ENCODE results near the gene GAA. TPM values are rescaled to one million over a fixed set of nuclear protein-coding genes. Genes with fewer than 3 reads are reported as not detected.

GAA gene
- total and polyA plus RNA-seq, 12 donors: 5.6 to 170 (median 90.5) TPM

GRCh38 chr17:80102664-80103448 is 1.5 kb downstream of the GAA start:
- WGBS, 4 donors: 85 to 90% (median 88%) methylated on average over 15 of the region's 15 CpGs
- H3K4me3 ChIP-seq: peak overlapping the region in 1 of 4 donors; percentile 84

DNA sequence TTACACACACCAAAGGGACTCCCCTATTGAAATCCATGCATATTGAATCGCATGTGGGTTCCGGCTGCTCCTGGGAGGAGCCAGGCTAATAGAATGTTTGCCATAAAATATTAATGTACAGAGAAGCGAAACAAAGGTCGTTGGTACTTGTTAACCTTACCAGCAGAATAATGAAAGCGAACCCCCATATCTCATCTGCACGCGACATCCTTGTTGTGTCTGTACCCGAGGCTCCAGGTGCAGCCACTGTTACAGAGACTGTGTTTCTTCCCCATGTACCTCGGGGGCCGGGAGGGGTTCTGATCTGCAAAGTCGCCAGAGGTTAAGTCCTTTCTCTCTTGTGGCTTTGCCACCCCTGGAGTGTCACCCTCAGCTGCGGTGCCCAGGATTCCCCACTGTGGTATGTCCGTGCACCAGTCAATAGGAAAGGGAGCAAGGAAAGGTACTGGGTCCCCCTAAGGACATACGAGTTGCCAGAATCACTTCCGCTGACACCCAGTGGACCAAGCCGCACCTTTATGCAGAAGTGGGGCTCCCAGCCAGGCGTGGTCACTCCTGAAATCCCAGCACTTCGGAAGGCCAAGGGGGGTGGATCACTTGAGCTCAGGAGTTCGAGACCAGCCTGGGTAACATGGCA is 2.2 kb downstream of the GAA start:
- H3K27ac ChIP-seq: no peak overlapping the region
- 91 to 95% (median 93%) methylated on average over 17 to 19 of the region's 19 CpGs for WGBS, 4 donors
- peak in 1 of 7 donors; percentile 14 for DNase-seq
- H3K9me3 ChIP-seq (replicated peaks in 1 of 3): no peaks in the 10 kb centered on the region
- intact Hi-C loops (cut with DNase I): no loop called here
- H3K27me3 ChIP-seq: no peaks in the 10 kb centered on the region
- TF ChIP-seq CTCF (IDR thresholded peaks at IDR 0.05): no peak
- TF ChIP-seq POLR2A (IDR thresholded peaks at IDR 0.05): no peak
- peaks cover 0 to 30% of the 10 kb centered on the region in 2 donors for H3K4me1 ChIP-seq (replicated peaks in 1 of 2)
- peaks cover 0 to 4% of the 10 kb centered on the region in 2 donors for H3K36me3 ChIP-seq (replicated peaks in 1 of 2)
- no peak overlapping the region for H3K4me3 ChIP-seq

More at GRCh38 chr17:80102664-80103448, 1.5 kb downstream of the GAA start:
- no peak for TF ChIP-seq POLR2A (IDR thresholded peaks at IDR 0.05)
- no peak for TF ChIP-seq CTCF (IDR thresholded peaks at IDR 0.05)
- Histone ChIP-seq H3K27me3 (no peaks in the 10 kb centered on the region), H3K27ac (no peak overlapping the region), H3K9me3 (replicated peaks in 1 of 3) (no peaks in the 10 kb centered on the region), H3K4me1 (replicated peaks in 1 of 2) (peaks cover 0 to 30% of the 10 kb centered on the region in 2 donors), H3K36me3 (replicated peaks in 1 of 2) (no peaks in the 10 kb centered on the region)
- DNase-seq: peak in 1 of 7 donors; percentile 19
- intact Hi-C loops (cut with DNase I): no loop called here

DNA sequence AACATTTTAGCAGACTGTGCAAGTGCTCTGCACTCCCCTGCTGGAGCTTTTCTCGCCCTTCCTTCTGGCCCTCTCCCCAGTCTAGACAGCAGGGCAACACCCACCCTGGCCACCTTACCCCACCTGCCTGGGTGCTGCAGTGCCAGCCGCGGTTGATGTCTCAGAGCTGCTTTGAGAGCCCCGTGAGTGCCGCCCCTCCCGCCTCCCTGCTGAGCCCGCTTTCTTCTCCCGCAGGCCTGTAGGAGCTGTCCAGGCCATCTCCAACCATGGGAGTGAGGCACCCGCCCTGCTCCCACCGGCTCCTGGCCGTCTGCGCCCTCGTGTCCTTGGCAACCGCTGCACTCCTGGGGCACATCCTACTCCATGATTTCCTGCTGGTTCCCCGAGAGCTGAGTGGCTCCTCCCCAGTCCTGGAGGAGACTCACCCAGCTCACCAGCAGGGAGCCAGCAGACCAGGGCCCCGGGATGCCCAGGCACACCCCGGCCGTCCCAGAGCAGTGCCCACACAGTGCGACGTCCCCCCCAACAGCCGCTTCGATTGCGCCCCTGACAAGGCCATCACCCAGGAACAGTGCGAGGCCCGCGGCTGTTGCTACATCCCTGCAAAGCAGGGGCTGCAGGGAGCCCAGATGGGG is 3.1 kb downstream of the GAA start:
- Histone ChIP-seq H3K27me3 (no peaks in the 10 kb centered on the region), H3K9me3 (replicated peaks in 1 of 3) (no peaks in the 10 kb centered on the region), H3K27ac (no peak overlapping the region), H3K4me3 (no peak overlapping the region), H3K36me3 (replicated peaks in 1 of 2) (peaks cover 0 to 5% of the 10 kb centered on the region in 2 donors), H3K4me1 (replicated peaks in 1 of 2) (peaks cover 0 to 30% of the 10 kb centered on the region in 2 donors)
- intact Hi-C loops (cut with DNase I): no loop called here
- DNase-seq: peak; percentile 26 to 73 (median 54)
- TF ChIP-seq POLR2A (IDR thresholded peaks at IDR 0.05) (no peak), CTCF (IDR thresholded peaks at IDR 0.05) (no peak)
- WGBS, 4 donors: 32 to 53% (median 37%) methylated on average over 15 to 26 of the region's 26 CpGs

DNA sequence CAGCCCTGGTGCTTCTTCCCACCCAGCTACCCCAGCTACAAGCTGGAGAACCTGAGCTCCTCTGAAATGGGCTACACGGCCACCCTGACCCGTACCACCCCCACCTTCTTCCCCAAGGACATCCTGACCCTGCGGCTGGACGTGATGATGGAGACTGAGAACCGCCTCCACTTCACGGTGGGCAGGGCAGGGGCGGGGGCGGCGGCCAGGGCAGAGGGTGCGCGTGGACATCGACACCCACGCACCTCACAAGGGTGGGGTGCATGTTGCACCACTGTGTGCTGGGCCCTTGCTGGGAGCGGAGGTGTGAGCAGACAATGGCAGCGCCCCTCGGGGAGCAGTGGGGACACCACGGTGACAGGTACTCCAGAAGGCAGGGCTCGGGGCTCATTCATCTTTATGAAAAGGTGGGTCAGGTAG is 3.6 kb downstream of the GAA start:
- H3K4me3 ChIP-seq: no peak overlapping the region
- TF ChIP-seq POLR2A (IDR thresholded peaks at IDR 0.05): no peak
- TF ChIP-seq CTCF (IDR thresholded peaks at IDR 0.05): no peak
- H3K27ac ChIP-seq: no peak overlapping the region
- no peaks in the 10 kb centered on the region for H3K9me3 ChIP-seq (replicated peaks in 1 of 3)
- no peaks in the 10 kb centered on the region for H3K27me3 ChIP-seq
- intact Hi-C loops (cut with DNase I): no loop called here
- H3K4me1 ChIP-seq (replicated peaks in 1 of 2): peaks cover 0 to 30% of the 10 kb centered on the region in 2 donors
- WGBS, 4 donors: 72 to 78% (median 76%) methylated on average over 12 to 18 of the region's 18 CpGs
- H3K36me3 ChIP-seq (replicated peaks in 1 of 2): peaks cover 0 to 5% of the 10 kb centered on the region in 2 donors
- peak in 1 of 7 donors; percentile 14 for DNase-seq
